HG03521 (cell line): Measurements from ENCODE around the gene TFF1.

ENCODE experiments used
- ATAC-seq: cut with Tn5 transposase; IDR thresholded peaks from one replicate; pipeline ENCODE4 v1.9.1; 2021; ENCODE audit warnings: mild to moderate bottlenecking, moderate library complexity; ENCODE audit not compliant: unreplicated experiment

Gene TFF1

GRCh38 chr21:42346866-42347600 lies 19.3 kb downstream of the TFF1 start:
- no peak for ATAC-seq

- ATAC-seq, result no peak
These were observed 19.9 kb downstream of the TFF1 start for GRCh38 chr21:42346441-42346840.

- ATAC-seq, result no peak
These were observed 21.7 kb downstream of the TFF1 start for GRCh38 chr21:42344631-42345030.

- no peak for ATAC-seq
These were observed 22.3 kb downstream of the TFF1 start for GRCh38 chr21:42343963-42344510.

GRCh38 chr21:42343556-42343955 lies 22.8 kb downstream of the TFF1 start:
- ATAC-seq, result no peak

- ATAC-seq, result no peak
These were observed 23.2 kb downstream of the TFF1 start for GRCh38 chr21:42343101-42343500.

- no peak for ATAC-seq
These were observed 24.4 kb downstream of the TFF1 start for GRCh38 chr21:42341776-42342542.

- ATAC-seq, result no peak
These were observed 25.9 kb downstream of the TFF1 start for GRCh38 chr21:42340187-42341050.

GRCh38 chr21:42338729-42339715 lies 27.3 kb downstream of the TFF1 start:
- ATAC-seq, result no peak

- ATAC-seq, result no peak
These were observed 28.3 kb downstream of the TFF1 start for GRCh38 chr21:42337830-42338728.

- ATAC-seq, result no peak
These were observed 29.1 kb downstream of the TFF1 start for GRCh38 chr21:42337276-42337675.

GRCh38 chr21:42336054-42336453 lies 30.3 kb downstream of the TFF1 start:
- ATAC-seq, result no peak

GRCh38 chr21:42332557-42333317 lies 33.6 kb downstream of the TFF1 start:
- no peak for ATAC-seq

- no peak for ATAC-seq
These were observed 34.7 kb downstream of the TFF1 start for GRCh38 chr21:42331660-42332059.

- ATAC-seq, result no peak
These were observed 35.7 kb downstream of the TFF1 start for GRCh38 chr21:42330380-42331371.

GRCh38 chr21:42324896-42325295 lies 41.4 kb downstream of the TFF1 start:
- no peak for ATAC-seq

- ATAC-seq, result no peak
These were observed 44.5 kb downstream of the TFF1 start for GRCh38 chr21:42321845-42322244.
